GF-D8 (cell line): ENCODE data around the gene IGSF21.

Experiments
- DNase-seq: peaks from one replicate; lab custom pipeline; 2025; lab: John Stamatoyannopoulos, UW

IGSF21 gene

GRCh38 chr1:18097206-18097605 lies 10.4 kb upstream of the IGSF21 start:
- no peak for DNase-seq

GRCh38 chr1:18099026-18099425 lies 8.6 kb upstream of the IGSF21 start:
- no peak for DNase-seq

DNA sequence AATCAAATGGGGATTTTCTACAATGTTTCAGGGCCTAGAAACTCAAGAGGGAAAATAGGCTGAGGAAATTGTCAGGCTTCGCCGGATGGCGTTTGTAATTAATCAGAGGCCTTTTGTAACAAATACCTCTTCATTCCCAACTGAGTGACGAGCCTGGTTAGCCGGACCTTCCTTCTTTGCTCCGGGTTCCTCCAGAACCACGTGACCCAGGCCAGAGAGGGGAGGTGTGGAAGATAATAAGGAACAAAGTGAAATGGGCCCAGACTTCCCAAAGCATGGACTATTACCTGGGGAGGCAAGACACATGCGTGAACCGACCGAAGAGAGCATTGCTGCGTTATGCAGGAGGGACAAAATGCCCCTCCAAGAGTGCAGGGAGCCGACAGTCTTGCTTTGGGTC lies 7.5 kb upstream of the IGSF21 start:
- no peak for DNase-seq

DNA sequence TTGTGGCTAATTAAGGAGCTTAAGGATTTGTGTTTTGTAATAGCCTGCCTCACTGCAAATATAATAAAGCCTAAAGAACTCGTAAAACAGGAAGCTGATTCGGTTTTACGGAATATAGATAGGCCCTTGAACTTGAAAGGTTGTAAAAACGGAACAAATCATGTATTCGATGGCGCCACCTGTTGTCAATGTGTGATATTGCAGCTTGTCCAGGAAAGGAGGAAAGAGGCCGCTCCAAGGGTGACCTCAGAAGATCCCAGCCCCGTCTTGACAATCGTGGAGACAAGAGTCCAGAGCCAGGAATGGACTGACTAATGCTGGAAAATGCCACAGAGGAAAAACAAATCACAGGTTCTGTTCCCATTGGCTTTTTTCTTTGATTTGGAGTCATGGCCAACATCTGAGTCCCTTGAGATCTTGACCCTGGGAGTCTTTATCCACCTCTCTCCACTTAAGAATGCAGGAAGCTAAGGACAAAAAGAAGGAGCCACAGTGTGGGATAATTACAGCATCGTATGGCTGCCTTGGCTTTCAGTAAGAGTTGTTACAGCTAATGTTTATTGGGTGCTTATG lies 7.0 kb upstream of the IGSF21 start:
- peak; percentile 2 for DNase-seq

DNA sequence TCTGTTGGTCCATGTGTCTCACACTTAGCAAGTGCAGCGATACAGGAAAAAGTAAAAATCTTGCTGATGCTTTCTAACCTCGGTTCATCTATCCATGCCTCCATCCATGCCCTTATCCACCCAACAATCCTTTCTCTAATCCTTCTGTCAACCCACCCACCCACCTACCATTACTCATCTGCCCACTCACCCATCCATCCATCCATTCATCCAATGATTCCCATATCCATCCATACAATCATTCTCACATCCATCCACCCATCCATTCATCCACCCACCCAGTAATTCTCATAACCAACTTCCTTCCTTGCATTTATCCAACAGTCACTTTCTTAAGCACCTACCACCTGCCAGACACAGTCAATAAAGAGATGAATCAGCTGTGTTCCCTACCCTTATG lies 6.1 kb upstream of the IGSF21 start:
- no peak for DNase-seq

- DNase-seq, result no peak
These were observed 3.7 kb upstream of the IGSF21 start for GRCh38 chr1:18103788-18104421.

GRCh38 chr1:18104546-18105100 lies 3.0 kb upstream of the IGSF21 start:
- no peak for DNase-seq

DNA sequence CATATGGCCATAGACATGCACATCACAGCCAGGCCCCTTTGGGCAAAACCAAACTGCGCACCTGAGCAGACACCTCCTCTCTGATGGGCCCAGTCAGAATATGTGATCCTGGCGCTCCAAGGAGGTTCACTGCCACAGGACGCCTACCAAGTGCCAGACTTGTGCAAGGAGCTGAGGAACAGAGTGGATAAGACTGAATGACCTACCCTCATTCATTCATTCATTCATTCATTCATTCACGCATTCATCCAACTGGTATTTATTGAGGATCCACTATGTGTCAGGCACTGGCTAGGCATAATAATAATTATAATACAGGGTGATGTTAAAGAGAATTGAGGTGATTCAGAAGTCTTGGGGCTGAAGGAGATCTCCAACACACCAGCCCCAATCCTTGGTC lies 2.4 kb upstream of the IGSF21 start:
- no peak for DNase-seq

DNA sequence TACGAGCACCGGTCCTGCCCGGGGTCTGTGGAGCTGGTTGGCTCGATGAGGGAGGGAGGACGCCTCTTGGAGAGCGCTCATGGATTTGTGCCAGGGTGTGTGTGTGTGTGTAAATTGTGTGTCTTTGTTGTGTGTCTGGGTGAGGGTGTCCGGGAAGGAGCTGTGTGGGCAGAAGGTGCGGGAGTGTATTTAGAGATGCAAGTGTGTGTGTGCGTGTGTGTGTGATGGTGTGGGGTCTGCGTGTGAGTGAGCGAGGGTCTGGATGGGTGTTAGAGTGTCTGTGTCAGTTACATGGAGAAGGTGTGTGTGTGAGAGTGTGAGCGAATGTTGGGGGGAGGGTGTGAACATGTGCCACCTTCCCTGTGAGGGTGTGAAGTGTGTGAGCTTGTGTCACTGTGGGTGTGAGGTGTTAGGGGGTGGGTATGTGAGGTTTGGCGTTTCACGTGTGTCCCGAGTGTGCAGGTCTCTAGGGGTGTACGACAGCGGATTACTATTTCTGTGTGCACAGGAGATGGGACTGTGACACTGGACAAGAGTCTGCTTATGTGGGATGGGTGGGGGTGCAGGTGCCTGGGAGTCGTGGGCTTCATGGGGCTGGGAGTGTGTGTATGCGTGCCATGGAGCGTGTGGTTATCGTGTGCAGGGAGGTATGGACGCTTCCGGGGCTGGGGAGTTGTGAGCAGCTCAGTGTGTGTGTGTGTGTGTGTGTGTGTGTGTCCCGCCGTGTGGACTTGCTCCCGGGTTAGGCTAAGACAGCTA lies 880 bp downstream of the IGSF21 start:
- no peak for DNase-seq

DNA sequence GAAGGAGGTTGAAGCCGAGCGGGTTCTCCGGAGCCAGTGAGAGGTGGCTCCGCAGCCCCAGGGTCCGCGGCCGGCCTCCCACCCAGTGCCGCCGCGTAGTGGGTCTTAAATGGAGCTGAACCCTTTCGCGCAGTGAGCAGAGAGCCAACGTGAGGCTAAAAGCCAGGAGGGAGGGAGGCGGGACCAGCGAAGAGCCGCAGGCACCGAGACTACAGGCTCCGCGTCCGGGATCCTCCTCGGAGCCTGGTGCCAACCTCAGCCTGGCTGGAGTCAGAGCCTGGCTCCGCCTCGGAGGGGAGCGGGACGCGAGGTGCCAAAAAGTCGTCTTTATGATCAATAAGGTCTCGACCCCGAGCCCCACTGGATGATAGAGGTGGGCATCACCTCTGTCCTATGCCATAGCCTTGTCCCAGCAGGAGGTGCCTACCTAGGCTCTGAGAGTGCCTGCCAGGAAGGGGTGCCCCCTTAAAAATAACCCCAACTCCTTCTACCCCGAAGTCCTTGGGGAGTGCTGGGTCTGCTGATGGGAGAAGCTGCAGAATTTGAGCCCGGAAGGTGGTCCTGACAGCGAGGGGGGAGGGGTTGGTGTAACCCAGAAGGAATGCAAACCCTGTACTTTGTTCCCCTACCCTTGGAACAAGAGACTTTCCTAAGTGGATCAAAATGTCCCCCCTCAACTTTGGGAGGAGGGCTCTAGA lies 1.6 kb downstream of the IGSF21 start:
- no peak for DNase-seq

DNA sequence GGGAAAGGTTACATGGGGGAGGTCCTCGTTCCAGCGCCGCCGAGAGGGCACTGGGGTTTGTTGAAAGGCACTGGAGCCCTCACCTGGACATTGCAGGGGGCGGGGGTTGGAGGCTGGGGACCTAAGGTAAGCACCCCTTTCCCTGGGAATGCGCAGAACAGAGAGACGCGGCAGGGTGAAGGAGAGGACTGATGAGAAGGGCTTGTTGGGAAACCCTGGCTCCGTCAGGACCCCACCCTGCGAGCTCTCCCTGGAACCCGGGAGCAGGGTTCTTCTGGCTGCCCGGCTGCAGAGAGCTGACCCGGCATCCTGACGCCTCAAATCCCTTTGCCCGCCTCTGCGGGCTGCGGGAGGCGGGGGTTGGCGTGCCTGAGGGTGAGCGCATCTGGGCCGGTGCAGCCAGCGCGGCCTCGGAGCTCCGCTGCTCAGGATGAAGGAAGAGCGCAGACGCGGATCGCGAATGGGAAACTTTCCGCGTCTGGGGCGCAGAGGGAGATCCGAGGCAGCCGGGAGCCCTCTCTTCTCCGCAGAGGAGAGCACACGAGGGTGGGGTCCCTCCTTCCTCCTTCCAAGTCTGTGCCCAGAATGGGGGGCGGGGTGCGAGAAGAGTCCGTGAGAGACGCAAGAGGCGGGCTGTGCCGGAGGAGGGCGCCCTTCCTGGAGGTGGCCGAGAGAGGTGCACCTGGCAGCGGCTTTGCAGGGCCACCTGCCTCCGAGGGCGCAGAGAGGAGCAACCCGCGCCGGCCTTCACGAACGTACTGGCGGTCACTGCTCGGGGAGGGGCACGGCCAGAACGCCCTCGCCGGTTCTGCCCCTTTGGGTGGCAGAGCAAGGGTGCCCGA lies 2.4 kb downstream of the IGSF21 start:
- DNase-seq, result no peak

GRCh38 chr1:18110598-18110939 lies 3.0 kb downstream of the IGSF21 start:
- DNase-seq, result no peak

DNA sequence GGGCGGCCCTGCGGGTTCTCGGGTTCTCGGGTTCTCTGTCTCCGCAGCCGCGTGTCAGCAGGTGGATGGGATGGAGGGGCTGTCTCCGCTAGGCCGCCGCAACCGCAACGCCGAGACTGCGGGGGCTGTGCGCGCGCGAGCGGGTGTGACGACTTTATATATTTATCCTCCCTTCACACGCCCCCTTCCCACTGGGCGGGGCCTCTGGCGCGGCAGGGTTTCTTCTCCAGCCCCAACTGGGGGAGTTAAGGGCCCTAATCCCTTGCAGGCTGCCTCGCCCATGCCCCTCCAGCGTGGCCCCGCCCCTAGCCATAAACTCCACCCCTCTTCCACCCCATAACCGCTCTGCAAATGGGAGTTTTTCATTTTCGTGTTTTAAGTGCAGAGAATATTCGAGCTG lies 3.4 kb downstream of the IGSF21 start:
- DNase-seq, result no peak

DNA sequence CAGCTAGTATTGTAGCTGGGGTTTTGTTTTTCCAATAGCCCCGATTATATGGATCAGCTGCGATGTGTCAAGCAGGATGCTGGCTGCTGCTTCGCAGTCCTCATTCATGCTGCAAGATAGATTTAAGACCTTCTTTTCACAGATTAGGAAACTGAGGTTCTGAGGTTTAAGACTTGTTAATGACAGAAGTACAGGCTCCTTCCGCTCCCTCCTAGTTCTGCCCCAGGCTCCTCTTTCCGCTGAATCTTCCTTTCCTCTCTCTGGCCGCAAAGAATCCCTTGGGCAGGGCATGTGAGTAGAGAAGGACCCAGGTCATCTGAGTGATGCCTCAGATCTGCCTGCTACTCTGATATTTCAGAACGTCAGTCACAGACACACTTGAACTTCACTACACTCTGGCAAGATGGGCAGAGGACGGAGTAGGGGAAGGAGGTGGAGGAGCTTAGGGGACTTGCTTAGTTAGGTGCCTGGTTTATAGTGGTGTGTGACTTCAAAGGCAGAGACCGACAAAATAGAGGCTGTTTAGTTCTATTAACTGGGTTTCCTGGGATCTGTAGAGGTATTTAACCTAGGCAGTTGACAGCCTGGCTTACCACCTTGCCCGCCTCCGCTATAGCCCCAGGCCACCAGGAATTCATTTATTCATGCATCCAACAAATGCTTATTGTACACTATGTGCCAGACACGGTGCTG lies 4.2 kb downstream of the IGSF21 start:
- no peak for DNase-seq

GRCh38 chr1:18112611-18113010 lies 5.0 kb downstream of the IGSF21 start:
- no peak for DNase-seq

- DNase-seq, result no peak
These were observed 7.3 kb downstream of the IGSF21 start for GRCh38 chr1:18114726-18115410.

DNA sequence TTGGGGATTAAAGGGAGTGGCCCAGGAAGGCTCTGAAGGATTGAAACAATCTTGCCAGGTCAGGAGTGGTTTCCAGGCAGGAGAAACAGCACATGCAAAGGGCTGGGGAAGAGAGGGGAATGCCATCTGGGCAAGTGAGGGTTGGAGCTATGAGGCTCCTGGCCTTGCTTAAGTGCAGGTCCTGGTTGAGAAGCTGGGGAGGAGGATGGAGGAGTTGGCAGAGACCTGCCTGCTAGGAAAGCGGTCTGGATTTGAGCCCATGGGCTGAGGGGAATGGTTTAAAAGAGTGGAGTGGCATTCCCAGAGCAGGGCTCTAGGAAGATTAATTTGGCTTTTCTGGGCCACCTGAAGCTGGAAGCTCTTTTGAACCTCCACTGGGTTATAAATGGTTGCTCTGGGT lies 9.2 kb downstream of the IGSF21 start:
- DNase-seq, result no peak

GRCh38 chr1:18118078-18118477 lies 10.5 kb downstream of the IGSF21 start:
- no peak for DNase-seq

- no peak for DNase-seq
These were observed 10.9 kb downstream of the IGSF21 start for GRCh38 chr1:18118491-18118890.

GRCh38 chr1:18119289-18119688 lies 11.7 kb downstream of the IGSF21 start:
- no peak for DNase-seq
